Measurements from ENCODE around the gene CSAD. TPM values are rescaled to one million over a fixed set of nuclear protein-coding genes. Genes with fewer than 3 reads are reported as not detected.

The CSAD gene
- total and polyA plus RNA-seq, 2 of the 13 experiments (the other 11 are each of a cell fraction or from before 2014, with no cell fraction given): 7.2 to 23.5 TPM

DNA sequence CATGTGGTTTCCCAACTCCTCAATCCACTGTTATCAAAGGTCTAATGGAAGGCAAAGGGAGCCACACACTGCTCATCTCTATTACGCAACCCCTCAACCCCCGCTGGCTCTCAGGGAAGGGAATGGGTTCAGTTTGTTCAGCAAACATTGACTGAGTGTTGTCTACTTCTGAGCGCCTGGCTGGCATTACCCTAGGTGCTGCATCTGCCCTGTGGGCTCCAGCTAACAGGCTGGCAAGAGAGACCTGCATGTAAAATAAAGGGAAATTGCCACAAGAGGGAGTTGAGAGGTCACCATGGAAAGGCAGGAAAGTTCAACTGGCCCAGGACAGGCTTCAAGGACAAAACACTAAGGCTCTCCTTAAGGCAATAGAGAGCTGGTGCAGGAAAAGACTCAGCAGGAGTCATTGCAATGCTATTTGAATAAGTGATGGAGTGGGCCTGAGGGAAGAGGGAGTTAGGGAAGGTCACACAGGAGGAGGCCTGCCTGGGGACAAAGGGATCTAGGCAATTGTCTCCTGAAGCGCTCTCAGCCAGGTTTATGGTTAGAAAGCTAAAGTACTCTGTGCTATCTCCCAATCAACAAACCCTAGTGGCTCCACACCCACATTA is 5.7 kb downstream of the CSAD start (continued):
- TF ChIP-seq SP140L (CRISPR knock-in tag; IDR thresholded peaks at IDR 0.05; ENCODE audit: borderline replicate concordance) (no peak), SIX4 (CRISPR knock-in tag; IDR thresholded peaks at IDR 0.05) (0 out of 2 replicates have a peak, but pooled peaks have one; percentile 27), AGO1 (IDR thresholded peaks at IDR 0.05; ENCODE audit: low read depth, low read length, poor library complexity, severe bottlenecking) (no peak), RBM39 (IDR thresholded peaks at IDR 0.05; ENCODE audit: low read depth, low read length, poor library complexity, severe bottlenecking) (no peak), PPARG (CRISPR knock-in tag; conservative IDR thresholded peaks at IDR 0.05) (peak; percentile 53), CCDC6 (CRISPR knock-in tag; IDR thresholded peaks at IDR 0.05) (0 out of 2 replicates have a peak, but pooled peaks have one; percentile 51), ZNF180 (CRISPR knock-in tag; IDR thresholded peaks at IDR 0.05; ENCODE audit: borderline replicate concordance, low read depth) (no peak), ZBTB8A (CRISPR knock-in tag; IDR thresholded peaks at IDR 0.05; ENCODE audit: borderline replicate concordance, low read depth) (no peak), FOXJ3 (CRISPR knock-in tag; IDR thresholded peaks at IDR 0.05; ENCODE audit: borderline replicate concordance) (0 out of 2 replicates have a peak, but pooled peaks have one; percentile 52), MAFK (conservative IDR thresholded peaks at IDR 0.05 in 1 of 2, IDR thresholded peaks at IDR 0.05 in 1 of 2; ENCODE audit: low read length in 2 of 2) (no peak), MED8 (CRISPR knock-in tag; IDR thresholded peaks at IDR 0.05; ENCODE audit: insufficient replicate concordance) (no peak), POLR2AphosphoS5 (IDR thresholded peaks at IDR 0.05; ENCODE audit: low read depth, low read length) (no peak), ZNF205 (CRISPR knock-in tag; IDR thresholded peaks at IDR 0.05) (peak; percentile 93), ZNF747 (CRISPR knock-in tag; IDR thresholded peaks at IDR 0.05; ENCODE audit: borderline replicate concordance) (no peak), GABPB1 (CRISPR knock-in tag; IDR thresholded peaks at IDR 0.05) (peak; percentile 20; the same call in 1 of the 2 replicates), U2AF1 (optimal IDR thresholded peaks at IDR 0.05; ENCODE audit: low read depth, low read length) (no peak), RXRA (CRISPR knock-in tag; IDR thresholded peaks at IDR 0.05) (peak; percentile 77; the same call in 1 of the 2 replicates), GATAD1 (CRISPR knock-in tag; IDR thresholded peaks at IDR 0.05) (no peak; the same call in 1 of the 2 replicates), STAT5B (CRISPR knock-in tag; IDR thresholded peaks at IDR 0.05) (no peak), ZNF451 (CRISPR knock-in tag; IDR thresholded peaks at IDR 0.05) (no peak)
- TF ChIP-seq, protein P1, sequence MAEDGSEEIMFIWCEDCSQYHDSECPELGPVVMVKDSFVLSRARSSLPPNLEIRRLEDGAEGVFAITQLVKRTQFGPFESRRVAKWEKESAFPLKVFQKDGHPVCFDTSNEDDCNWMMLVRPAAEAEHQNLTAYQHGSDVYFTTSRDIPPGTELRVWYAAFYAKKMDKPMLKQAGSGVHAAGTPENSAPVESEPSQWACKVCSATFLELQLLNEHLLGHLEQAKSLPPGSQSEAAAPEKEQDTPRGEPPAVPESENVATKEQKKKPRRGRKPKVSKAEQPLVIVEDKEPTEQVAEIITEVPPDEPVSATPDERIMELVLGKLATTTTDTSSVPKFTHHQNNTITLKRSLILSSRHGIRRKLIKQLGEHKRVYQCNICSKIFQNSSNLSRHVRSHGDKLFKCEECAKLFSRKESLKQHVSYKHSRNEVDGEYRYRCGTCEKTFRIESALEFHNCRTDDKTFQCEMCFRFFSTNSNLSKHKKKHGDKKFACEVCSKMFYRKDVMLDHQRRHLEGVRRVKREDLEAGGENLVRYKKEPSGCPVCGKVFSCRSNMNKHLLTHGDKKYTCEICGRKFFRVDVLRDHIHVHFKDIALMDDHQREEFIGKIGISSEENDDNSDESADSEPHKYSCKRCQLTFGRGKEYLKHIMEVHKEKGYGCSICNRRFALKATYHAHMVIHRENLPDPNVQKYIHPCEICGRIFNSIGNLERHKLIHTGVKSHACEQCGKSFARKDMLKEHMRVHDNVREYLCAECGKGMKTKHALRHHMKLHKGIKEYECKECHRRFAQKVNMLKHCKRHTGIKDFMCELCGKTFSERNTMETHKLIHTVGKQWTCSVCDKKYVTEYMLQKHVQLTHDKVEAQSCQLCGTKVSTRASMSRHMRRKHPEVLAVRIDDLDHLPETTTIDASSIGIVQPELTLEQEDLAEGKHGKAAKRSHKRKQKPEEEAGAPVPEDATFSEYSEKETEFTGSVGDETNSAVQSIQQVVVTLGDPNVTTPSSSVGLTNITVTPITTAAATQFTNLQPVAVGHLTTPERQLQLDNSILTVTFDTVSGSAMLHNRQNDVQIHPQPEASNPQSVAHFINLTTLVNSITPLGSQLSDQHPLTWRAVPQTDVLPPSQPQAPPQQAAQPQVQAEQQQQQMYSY (CRISPR knock-in tag; IDR thresholded peaks at IDR 0.05): no peak; the same call in 1 of the 2 replicates
- TF ChIP-seq, protein P2, sequence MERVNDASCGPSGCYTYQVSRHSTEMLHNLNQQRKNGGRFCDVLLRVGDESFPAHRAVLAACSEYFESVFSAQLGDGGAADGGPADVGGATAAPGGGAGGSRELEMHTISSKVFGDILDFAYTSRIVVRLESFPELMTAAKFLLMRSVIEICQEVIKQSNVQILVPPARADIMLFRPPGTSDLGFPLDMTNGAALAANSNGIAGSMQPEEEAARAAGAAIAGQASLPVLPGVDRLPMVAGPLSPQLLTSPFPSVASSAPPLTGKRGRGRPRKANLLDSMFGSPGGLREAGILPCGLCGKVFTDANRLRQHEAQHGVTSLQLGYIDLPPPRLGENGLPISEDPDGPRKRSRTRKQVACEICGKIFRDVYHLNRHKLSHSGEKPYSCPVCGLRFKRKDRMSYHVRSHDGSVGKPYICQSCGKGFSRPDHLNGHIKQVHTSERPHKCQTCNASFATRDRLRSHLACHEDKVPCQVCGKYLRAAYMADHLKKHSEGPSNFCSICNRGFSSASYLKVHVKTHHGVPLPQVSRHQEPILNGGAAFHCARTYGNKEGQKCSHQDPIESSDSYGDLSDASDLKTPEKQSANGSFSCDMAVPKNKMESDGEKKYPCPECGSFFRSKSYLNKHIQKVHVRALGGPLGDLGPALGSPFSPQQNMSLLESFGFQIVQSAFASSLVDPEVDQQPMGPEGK (CRISPR knock-in tag; IDR thresholded peaks at IDR 0.05): peak; percentile 76
- TF ChIP-seq, protein P3, sequence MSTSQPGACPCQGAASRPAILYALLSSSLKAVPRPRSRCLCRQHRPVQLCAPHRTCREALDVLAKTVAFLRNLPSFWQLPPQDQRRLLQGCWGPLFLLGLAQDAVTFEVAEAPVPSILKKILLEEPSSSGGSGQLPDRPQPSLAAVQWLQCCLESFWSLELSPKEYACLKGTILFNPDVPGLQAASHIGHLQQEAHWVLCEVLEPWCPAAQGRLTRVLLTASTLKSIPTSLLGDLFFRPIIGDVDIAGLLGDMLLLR (CRISPR knock-in tag; IDR thresholded peaks at IDR 0.05): no peak
- TF ChIP-seq, protein P4, sequence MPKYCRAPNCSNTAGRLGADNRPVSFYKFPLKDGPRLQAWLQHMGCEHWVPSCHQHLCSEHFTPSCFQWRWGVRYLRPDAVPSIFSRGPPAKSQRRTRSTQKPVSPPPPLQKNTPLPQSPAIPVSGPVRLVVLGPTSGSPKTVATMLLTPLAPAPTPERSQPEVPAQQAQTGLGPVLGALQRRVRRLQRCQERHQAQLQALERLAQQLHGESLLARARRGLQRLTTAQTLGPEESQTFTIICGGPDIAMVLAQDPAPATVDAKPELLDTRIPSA (CRISPR knock-in tag; IDR thresholded peaks at IDR 0.05; ENCODE audit: borderline replicate concordance): no peak

All from HepG2 (cell line).